ENCODE results near the gene CHRND. TPM values are rescaled to one million over a fixed set of nuclear protein-coding genes. Genes with fewer than 3 reads are reported as not detected.

CHRND gene
- total and polyA plus RNA-seq, 2 of the 8 experiments (the other 6 are each of a cell fraction or from before 2014, with no cell fraction given), result 0.24 TPM; not detected in 1

DNA sequence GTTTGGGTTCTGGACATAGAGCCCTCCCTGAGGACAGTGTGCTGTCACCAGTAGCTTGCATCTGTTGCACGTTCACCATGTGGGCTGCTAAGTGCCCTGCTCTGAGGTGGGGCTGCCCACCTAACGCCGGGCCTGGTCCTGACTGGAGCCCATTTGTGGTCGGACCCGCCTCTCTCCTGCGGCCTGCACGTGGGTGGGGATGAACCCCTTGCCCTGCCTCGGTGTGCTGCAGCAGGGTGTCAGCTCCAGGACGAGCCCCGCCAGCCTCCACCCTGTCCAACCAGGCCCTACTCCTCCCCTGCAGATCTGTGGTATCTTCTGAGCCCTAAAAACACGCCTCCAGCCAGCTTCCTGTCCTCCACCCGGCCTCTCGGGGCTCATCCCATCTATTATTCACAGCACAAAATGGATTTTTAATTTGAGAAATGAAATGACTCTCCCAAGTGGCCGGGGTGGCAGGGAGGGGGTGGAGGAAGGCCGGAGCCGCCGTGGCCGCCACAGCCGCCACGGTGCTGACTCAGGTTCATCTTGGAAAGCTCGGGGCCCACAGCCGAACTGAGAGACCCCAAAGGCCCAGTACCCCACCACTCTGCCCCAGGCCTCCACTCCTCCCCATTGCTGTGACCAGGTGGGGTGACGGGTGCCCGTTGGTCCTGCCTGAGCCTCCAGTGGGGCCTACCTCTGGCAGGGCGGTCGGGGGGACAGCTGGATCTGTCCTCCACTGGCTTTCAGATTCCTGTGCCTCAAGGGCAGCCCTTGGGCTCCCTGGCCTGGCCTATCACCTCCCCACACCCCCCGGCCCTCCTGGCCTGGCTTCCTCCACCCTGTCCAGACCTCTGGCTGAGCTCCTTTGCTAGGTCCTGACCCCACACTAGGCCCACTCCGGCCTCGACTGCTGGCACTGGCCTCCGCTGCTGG is 35.5 kb upstream of the CHRND start:
- POLR2A ChIA-PET (ENCODE audit: partially characterized antibody), result interaction anchor here (1.2 to 1.6 kb wide), 5 partner anchors 13 to 104 kb away, joined by 3 to 5 read pairs (median 4); no protein-coding TSS in a partner anchor
- TF ChIP-seq EZH2 (IDR thresholded peaks at IDR 0.05; ENCODE audit: low read depth, low read length, severe bottlenecking) (no peak), JUND (IDR thresholded peaks at IDR 0.05; ENCODE audit: low read length) (no peak), MAFK (IDR thresholded peaks at IDR 0.05; ENCODE audit: low read depth, low read length) (no peak), CEBPB (IDR thresholded peaks at IDR 0.05; ENCODE audit: low read depth, low read length) (no peak), NANOG (IDR thresholded peaks at IDR 0.05; ENCODE audit: insufficient read depth, low read depth, low read length, poor library complexity, severe bottlenecking) (no peak), CTBP2 (IDR thresholded peaks at IDR 0.05; ENCODE audit: borderline replicate concordance, insufficient read depth, insufficient read length, low read length) (no peak)
- TF ChIP-seq, protein P1, sequence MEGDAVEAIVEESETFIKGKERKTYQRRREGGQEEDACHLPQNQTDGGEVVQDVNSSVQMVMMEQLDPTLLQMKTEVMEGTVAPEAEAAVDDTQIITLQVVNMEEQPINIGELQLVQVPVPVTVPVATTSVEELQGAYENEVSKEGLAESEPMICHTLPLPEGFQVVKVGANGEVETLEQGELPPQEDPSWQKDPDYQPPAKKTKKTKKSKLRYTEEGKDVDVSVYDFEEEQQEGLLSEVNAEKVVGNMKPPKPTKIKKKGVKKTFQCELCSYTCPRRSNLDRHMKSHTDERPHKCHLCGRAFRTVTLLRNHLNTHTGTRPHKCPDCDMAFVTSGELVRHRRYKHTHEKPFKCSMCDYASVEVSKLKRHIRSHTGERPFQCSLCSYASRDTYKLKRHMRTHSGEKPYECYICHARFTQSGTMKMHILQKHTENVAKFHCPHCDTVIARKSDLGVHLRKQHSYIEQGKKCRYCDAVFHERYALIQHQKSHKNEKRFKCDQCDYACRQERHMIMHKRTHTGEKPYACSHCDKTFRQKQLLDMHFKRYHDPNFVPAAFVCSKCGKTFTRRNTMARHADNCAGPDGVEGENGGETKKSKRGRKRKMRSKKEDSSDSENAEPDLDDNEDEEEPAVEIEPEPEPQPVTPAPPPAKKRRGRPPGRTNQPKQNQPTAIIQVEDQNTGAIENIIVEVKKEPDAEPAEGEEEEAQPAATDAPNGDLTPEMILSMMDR (IDR thresholded peaks at IDR 0.05; ENCODE audit: control extremely low read depth in 1 of 3, insufficient read depth in 1 of 3, low read depth in 1 of 3, low read length in 3 of 3), result no peak

More for the DNA sequence above, 35.5 kb upstream of the CHRND start:
- Histone ChIP-seq H3K79me2 (ENCODE audit: control insufficient read depth in 1 of 2, insufficient read depth in 2 of 2, low read length in 2 of 2) (no peaks in the 10 kb centered on the region), H2BK5ac (ENCODE audit: low read depth, low read length) (peak overlapping the region; percentile 49; the same call in 1 of the 2 replicates), H2AK5ac (ENCODE audit: low read depth, low read length) (0 out of 2 replicates have a peak overlapping the region, but pooled peaks have one; percentile 32), H3K36me3 (ENCODE audit: control insufficient read depth in 2 of 4, insufficient read depth in 4 of 4, low read length in 3 of 4) (peaks cover 0 to 11% (median 0%) of the 10 kb centered on the region in 4 experiments; a peak in 1 of 8 replicates), H3K14ac (ENCODE audit: insufficient read length) (no peak overlapping the region), H3K27ac (ENCODE audit: low read depth, low read length) (no peak overlapping the region), H2BK120ac (replicated peaks; ENCODE audit: low read depth, low read length) (no peak overlapping the region), H3K9me3 (ENCODE audit: insufficient read depth in 2 of 2, low read depth in 1 of 2, low read length in 1 of 2) (no peaks in the 10 kb centered on the region; a peak in 1 of 4 replicates), H2BK20ac (ENCODE audit: low read length) (no peak overlapping the region), H4K20me1 (replicated peaks in 1 of 2; ENCODE audit: control insufficient read depth in 1 of 2, insufficient read depth in 2 of 2, low read length in 2 of 2) (peaks cover 1% of the 10 kb centered on the region in 2 experiments), H3K23ac (ENCODE audit: insufficient read length) (no peak overlapping the region), H4K91ac (replicated peaks; ENCODE audit: insufficient read length, low read length) (peak overlapping the region; percentile 19), H3K4me1 (replicated peaks in 1 of 4; ENCODE audit: control insufficient read depth in 3 of 4, insufficient read depth in 4 of 4, low read length in 3 of 4) (peaks cover 0 to 39% (median 21%) of the 10 kb centered on the region in 4 experiments; a peak in 6 of 7 replicates), H2BK15ac (ENCODE audit: low read length) (0 out of 2 replicates have a peak overlapping the region, but pooled peaks have one; percentile 3), H4K5ac (ENCODE audit: insufficient read length, low read depth, low read length) (no peak overlapping the region), H2AFZ (ENCODE audit: low read length) (no peak overlapping the region), H4K8ac (ENCODE audit: extremely low read depth, insufficient read depth, low read length) (no peak overlapping the region; the same call in 1 of the 2 replicates), H3K4me3 (ENCODE audit: extremely low read depth in 1 of 4, insufficient read depth in 2 of 4, low read depth in 3 of 4, low read length in 4 of 4) (no peak overlapping the region), H3K4me2 (ENCODE audit: insufficient read depth in 1 of 2, low read depth in 2 of 2, low read length in 2 of 2) (peak overlapping the region in 1 of 2 experiments; percentile 22; a peak in 2 of 4 replicates), H3K56ac (replicated peaks; ENCODE audit: insufficient read length, low read depth, low read length) (no peak overlapping the region), H2BK12ac (ENCODE audit: low read depth, low read length) (0 out of 2 replicates have a peak overlapping the region, but pooled peaks have one; percentile 85), H3K79me1 (ENCODE audit: low read depth, low read length) (no peaks in the 10 kb centered on the region), H3K4ac (replicated peaks; ENCODE audit: insufficient read length, low read depth, low read length) (no peak overlapping the region), H3K9ac (replicated peaks in 1 of 4; ENCODE audit: extremely low read depth in 1 of 4, low read depth in 3 of 4, low read length in 3 of 4) (no peak overlapping the region), H3K27me3 (replicated peaks in 1 of 4; ENCODE audit: control insufficient read depth in 3 of 4, extremely low read depth in 1 of 4, insufficient read depth in 3 of 4, low read length in 3 of 4) (peaks cover 19 to 39% (median 33%) of the 10 kb centered on the region in 4 experiments), H3K23me2 (ENCODE audit: low read depth, low read length) (peaks cover 12% of the 10 kb centered on the region; the same call in 1 of the 2 replicates), H3K18ac (ENCODE audit: extremely low read depth, low read length) (peak overlapping the region; percentile 2; the same call in 1 of the 2 replicates)
- no peak for FAIRE-seq
- CTCF ChIA-PET (ENCODE audit: partially characterized antibody), result interaction anchor here (0.7 to 3.6 kb wide), 10 partner anchors 8 to 150 kb away, joined by 3 to 32 read pairs (median 4); partner anchors contain the start of gene PRSS56
- DNase-seq (ENCODE audit: low read depth in 1 of 2, low spot score in 2 of 2), result no peak
- WGBS, 2 experiments (ENCODE audit: extremely low coverage in 1 of 2, insufficient coverage in 1 of 2, insufficient read length in 1 of 2, insufficient replicate concordance in 2 of 2, low coverage in 1 of 2, low lambda C conversion rate in 2 of 2, missing lambda C conversion rate in 1 of 2), result 96% methylated on average over 27 of the region's 30 CpGs; no CpG with 5 or more reads in 1 of the 2 experiments
